NCI-H2081 treated with DMSO at 0.1 percent for 48 hours (cell line): Measurements from ENCODE around the gene POU2F2.

ENCODE experiments used
- DNase-seq: peaks from one replicate; lab custom pipeline; 2025; lab: John Stamatoyannopoulos, UW

The POU2F2 gene

GRCh38 chr19:42132030-42132628 is at the start of gene POU2F2:
TSS of gene POU2F2 (minus strand) at chr19:42132446. CDS start at chr19:42132411, 35 bp downstream.
- no peak for DNase-seq

- DNase-seq, result no peak
These were observed 46.8 kb upstream of the POU2F2 start for GRCh38 chr19:42178791-42179674.

- DNase-seq, result no peak
These were observed 45.4 kb upstream of the POU2F2 start for GRCh38 chr19:42177686-42178019.

- DNase-seq, result no peak
These were observed 44.9 kb upstream of the POU2F2 start for GRCh38 chr19:42176990-42177685.

GRCh38 chr19:42176649-42176989 is 44.4 kb upstream of the POU2F2 start:
- DNase-seq, result no peak

GRCh38 chr19:42175952-42176648 is 43.9 kb upstream of the POU2F2 start:
- no peak for DNase-seq

- no peak for DNase-seq
These were observed 42.9 kb upstream of the POU2F2 start for GRCh38 chr19:42174958-42175734.

- no peak for DNase-seq
These were observed 41.9 kb upstream of the POU2F2 start for GRCh38 chr19:42174188-42174587.

- no peak for DNase-seq
These were observed 41.4 kb upstream of the POU2F2 start for GRCh38 chr19:42173695-42174094.

- DNase-seq, result no peak
These were observed 40.0 kb upstream of the POU2F2 start for GRCh38 chr19:42172261-42172660.

GRCh38 chr19:42170715-42171114 is 38.5 kb upstream of the POU2F2 start:
- no peak for DNase-seq

- DNase-seq, result no peak
These were observed 37.5 kb upstream of the POU2F2 start for GRCh38 chr19:42169486-42170413.

- no peak for DNase-seq
These were observed 36.0 kb upstream of the POU2F2 start for GRCh38 chr19:42168206-42168605.

- no peak for DNase-seq
These were observed 34.1 kb upstream of the POU2F2 start for GRCh38 chr19:42166316-42166715.

GRCh38 chr19:42165146-42165545 is 32.9 kb upstream of the POU2F2 start:
- DNase-seq, result no peak

- no peak for DNase-seq
These were observed 29.5 kb upstream of the POU2F2 start for GRCh38 chr19:42161616-42162263.

- DNase-seq, result no peak
These were observed 27.7 kb upstream of the POU2F2 start for GRCh38 chr19:42159942-42160341.

- no peak for DNase-seq
These were observed 26.7 kb upstream of the POU2F2 start for GRCh38 chr19:42158926-42159325.

GRCh38 chr19:42156571-42156970 is 24.3 kb upstream of the POU2F2 start:
- no peak for DNase-seq

GRCh38 chr19:42155796-42156195 is 23.6 kb upstream of the POU2F2 start:
- DNase-seq, result no peak
